Left kidney (tissue), 2 donors: ENCODE data around the gene SIRT3. TPM values are rescaled to one million over a fixed set of nuclear protein-coding genes. Genes with fewer than 3 reads are reported as not detected.

Experiments
- DNase-seq: peaks from one replicate; pipeline ENCODE4 v3.0.0-alpha.2; 2013
- polyA plus RNA-seq: library from polyadenylated mRNA; unstranded; fragments of 120-200 nt; gene quantifications from one replicate; pipeline ENCODE4 v1.2.1, GENCODE V29; 2013; ENCODE audit not compliant: insufficient read length

SIRT3 gene
- polyA plus RNA-seq, 1 donor: 38.4 TPM

GRCh38 chr11:217704-218103 is 18.4 kb downstream of the SIRT3 start:
- no peak for DNase-seq

GRCh38 chr11:216081-216974 is 19.8 kb downstream of the SIRT3 start:
- DNase-seq: no peak

GRCh38 chr11:215581-216037 is 20.5 kb downstream of the SIRT3 start:
- no peak for DNase-seq

- DNase-seq: no peak
Observed at GRCh38 chr11:214083-214482, 22.1 kb downstream of the SIRT3 start.

GRCh38 chr11:213111-213510 is 23.0 kb downstream of the SIRT3 start:
- DNase-seq: no peak

- no peak for DNase-seq
Observed at GRCh38 chr11:212150-213100, 23.7 kb downstream of the SIRT3 start.

GRCh38 chr11:211741-212140 is 24.4 kb downstream of the SIRT3 start:
- DNase-seq: no peak

- no peak for DNase-seq
Observed at GRCh38 chr11:211295-211694, 24.8 kb downstream of the SIRT3 start.

GRCh38 chr11:210803-211180 is 25.4 kb downstream of the SIRT3 start:
- no peak for DNase-seq

GRCh38 chr11:210122-210802 is 25.9 kb downstream of the SIRT3 start:
- DNase-seq: no peak

- no peak for DNase-seq
Observed at GRCh38 chr11:209275-210121, 26.6 kb downstream of the SIRT3 start.

GRCh38 chr11:208917-209260 is 27.3 kb downstream of the SIRT3 start:
- DNase-seq: no peak

- peak; percentile 84 for DNase-seq
Observed at GRCh38 chr11:208181-208916, 27.8 kb downstream of the SIRT3 start.

GRCh38 chr11:207863-208180 is 28.3 kb downstream of the SIRT3 start:
- DNase-seq: no peak

GRCh38 chr11:207208-207862 is 28.8 kb downstream of the SIRT3 start, which contains the start of the genes BET1L and RIC8A:
Gene BET1L, minus strand, starts transcription at chr11:207399. Its CDS starts 78 bp downstream, at chr11:207321.
Gene RIC8A, plus strand, starts transcription at chr11:207708. Its CDS starts 1,147 bp downstream, at chr11:208855.
- peak; percentile 94 for DNase-seq

GRCh38 chr11:206526-207207 is 29.5 kb downstream of the SIRT3 start:
- no peak for DNase-seq

GRCh38 chr11:206002-206384 is 30.1 kb downstream of the SIRT3 start:
- DNase-seq: no peak

- no peak for DNase-seq
Observed at GRCh38 chr11:205221-206001, 30.7 kb downstream of the SIRT3 start.
